ENCODE measurements around the gene FBXL17. TPM values are rescaled to one million over a fixed set of nuclear protein-coding genes. Genes with fewer than 3 reads are reported as not detected.

Gene FBXL17
- total RNA-seq, 1 donor from 2014 or later = 12.7 TPM

- TF ChIP-seq CTCF (IDR thresholded peaks at IDR 0.05; ENCODE audit: insufficient read depth, low read depth, low read length) (no peak), EZH2 (IDR thresholded peaks at IDR 0.05; ENCODE audit: insufficient read depth, low read length) (no peak)
- no peak overlapping the region for H3K4me2 ChIP-seq (ENCODE audit: low read length)
- no peak for FAIRE-seq
Measured at GRCh38 chr5:108375768-108376167, 6.1 kb downstream of the FBXL17 start.

GRCh38 chr5:108373426-108373825, 8.5 kb downstream of the FBXL17 start:
- Histone ChIP-seq H3K9ac (ENCODE audit: low read length) (no peak overlapping the region), H2AFZ (ENCODE audit: low read depth, low read length) (no peak overlapping the region), H3K36me3 (ENCODE audit: insufficient read depth, low read length) (no peaks in the 10 kb centered on the region), H3K9me3 (ENCODE audit: insufficient read depth, low read depth, low read length) (peaks cover 3% of the 10 kb centered on the region), H3K4me2 (ENCODE audit: low read length) (no peak overlapping the region), H3K4me3 (ENCODE audit: insufficient read depth, low read depth, low read length) (no peak overlapping the region), H3K79me2 (ENCODE audit: insufficient read depth, low read length) (peaks cover 32% of the 10 kb centered on the region), H3K27ac (ENCODE audit: low read depth, low read length) (no peak overlapping the region), H3K27me3 (ENCODE audit: insufficient read depth, low read length) (no peaks in the 10 kb centered on the region), H4K20me1 (ENCODE audit: insufficient read depth, low read length) (peaks cover under 1% of the 10 kb centered on the region), H3K4me1 (ENCODE audit: insufficient read depth, low read length) (no peaks in the 10 kb centered on the region)
- Mint-ChIP-seq H3K36me3 (ENCODE audit: low read depth, unreplicated experiment) (peaks cover 22% of the 10 kb centered on the region), H3K9me3 (ENCODE audit: unreplicated experiment) (peaks cover 29% of the 10 kb centered on the region), H3K4me3 (ENCODE audit: unreplicated experiment) (no peak overlapping the region), H3K27ac (ENCODE audit: unreplicated experiment) (no peak overlapping the region), H3K27me3 (ENCODE audit: low read depth, unreplicated experiment) (no peaks in the 10 kb centered on the region), H3K4me1 (ENCODE audit: low read depth, unreplicated experiment) (peaks cover 7% of the 10 kb centered on the region)
- FAIRE-seq (no peak), DNase-seq (ENCODE audit: low read depth) (no peak)
- no peak for TF ChIP-seq CTCF (IDR thresholded peaks at IDR 0.05; ENCODE audit: insufficient read depth, low read depth, low read length)
- no peak for TF ChIP-seq EZH2 (IDR thresholded peaks at IDR 0.05; ENCODE audit: insufficient read depth, low read length)

More at GRCh38 chr5:108375768-108376167, 6.1 kb downstream of the FBXL17 start:
- Mint-ChIP-seq H3K27ac (ENCODE audit: unreplicated experiment) (no peak overlapping the region), H3K36me3 (ENCODE audit: low read depth, unreplicated experiment) (peaks cover 22% of the 10 kb centered on the region), H3K9me3 (ENCODE audit: unreplicated experiment) (peaks cover 29% of the 10 kb centered on the region), H3K27me3 (ENCODE audit: low read depth, unreplicated experiment) (no peaks in the 10 kb centered on the region), H3K4me1 (ENCODE audit: low read depth, unreplicated experiment) (peaks cover 16% of the 10 kb centered on the region), H3K4me3 (ENCODE audit: unreplicated experiment) (no peak overlapping the region)
- peaks cover 40% of the 10 kb centered on the region for H3K79me2 ChIP-seq (ENCODE audit: insufficient read depth, low read length)
- DNase-seq (ENCODE audit: low read depth) = no peak
- no peak overlapping the region for H3K9ac ChIP-seq (ENCODE audit: low read length)
- H3K4me3 ChIP-seq (ENCODE audit: insufficient read depth, low read depth, low read length) = no peak overlapping the region
- H4K20me1 ChIP-seq (ENCODE audit: insufficient read depth, low read length) = peaks cover 4% of the 10 kb centered on the region
- H3K9me3 ChIP-seq (ENCODE audit: insufficient read depth, low read depth, low read length) = peaks cover 3% of the 10 kb centered on the region
- H3K36me3 ChIP-seq (ENCODE audit: insufficient read depth, low read length) = no peaks in the 10 kb centered on the region
- no peak overlapping the region for H2AFZ ChIP-seq (ENCODE audit: low read depth, low read length)
- H3K27me3 ChIP-seq (ENCODE audit: insufficient read depth, low read length) = no peaks in the 10 kb centered on the region
- no peak overlapping the region for H3K27ac ChIP-seq (ENCODE audit: low read depth, low read length)
- H3K4me1 ChIP-seq (ENCODE audit: insufficient read depth, low read length) = peaks cover 5% of the 10 kb centered on the region

GRCh38 chr5:108372369-108372768, 9.5 kb downstream of the FBXL17 start:
- H3K9me3 ChIP-seq (ENCODE audit: insufficient read depth, low read depth, low read length) = peaks cover 3% of the 10 kb centered on the region
- H3K9ac ChIP-seq (ENCODE audit: low read length) = no peak overlapping the region
- H3K4me3 Mint-ChIP-seq (ENCODE audit: unreplicated experiment) = no peak overlapping the region
- DNase-seq (ENCODE audit: low read depth) (no peak), FAIRE-seq (no peak)
- H3K27me3 Mint-ChIP-seq (ENCODE audit: low read depth, unreplicated experiment) = no peaks in the 10 kb centered on the region
- H2AFZ ChIP-seq (ENCODE audit: low read depth, low read length) = no peak overlapping the region
- H3K36me3 ChIP-seq (ENCODE audit: insufficient read depth, low read length) = no peaks in the 10 kb centered on the region
- TF ChIP-seq EZH2 (IDR thresholded peaks at IDR 0.05; ENCODE audit: insufficient read depth, low read length) (no peak), CTCF (IDR thresholded peaks at IDR 0.05; ENCODE audit: insufficient read depth, low read depth, low read length) (no peak)
- no peaks in the 10 kb centered on the region for H3K4me1 ChIP-seq (ENCODE audit: insufficient read depth, low read length)
- peaks cover 29% of the 10 kb centered on the region for H3K9me3 Mint-ChIP-seq (ENCODE audit: unreplicated experiment)
- no peak overlapping the region for H3K4me3 ChIP-seq (ENCODE audit: insufficient read depth, low read depth, low read length)
- no peaks in the 10 kb centered on the region for H3K27me3 ChIP-seq (ENCODE audit: insufficient read depth, low read length)
- H3K4me1 Mint-ChIP-seq (ENCODE audit: low read depth, unreplicated experiment) = peaks cover 4% of the 10 kb centered on the region
- H4K20me1 ChIP-seq (ENCODE audit: insufficient read depth, low read length) = no peaks in the 10 kb centered on the region
- peaks cover 29% of the 10 kb centered on the region for H3K79me2 ChIP-seq (ENCODE audit: insufficient read depth, low read length)
- peaks cover 20% of the 10 kb centered on the region for H3K36me3 Mint-ChIP-seq (ENCODE audit: low read depth, unreplicated experiment)
- H3K4me2 ChIP-seq (ENCODE audit: low read length) = no peak overlapping the region
- no peak overlapping the region for H3K27ac ChIP-seq (ENCODE audit: low read depth, low read length)
- H3K27ac Mint-ChIP-seq (ENCODE audit: unreplicated experiment) = no peak overlapping the region
